Stimulated activated CD4-positive, alpha-beta T cell treated with anti-CD3 and anti-CD28 coated beads, Interleukin-15, amount 100 ng/mL, for 48 hours (primary cell): Measurements from ENCODE around the gene PRMT2.

Experiments used
- DNase-seq, 2 donors: peaks; one replicate each; pipeline ENCODE4 v3.0.0-alpha.2; 2020; ENCODE audit warnings: low read depth in 2 of 2

PRMT2 gene

DNA sequence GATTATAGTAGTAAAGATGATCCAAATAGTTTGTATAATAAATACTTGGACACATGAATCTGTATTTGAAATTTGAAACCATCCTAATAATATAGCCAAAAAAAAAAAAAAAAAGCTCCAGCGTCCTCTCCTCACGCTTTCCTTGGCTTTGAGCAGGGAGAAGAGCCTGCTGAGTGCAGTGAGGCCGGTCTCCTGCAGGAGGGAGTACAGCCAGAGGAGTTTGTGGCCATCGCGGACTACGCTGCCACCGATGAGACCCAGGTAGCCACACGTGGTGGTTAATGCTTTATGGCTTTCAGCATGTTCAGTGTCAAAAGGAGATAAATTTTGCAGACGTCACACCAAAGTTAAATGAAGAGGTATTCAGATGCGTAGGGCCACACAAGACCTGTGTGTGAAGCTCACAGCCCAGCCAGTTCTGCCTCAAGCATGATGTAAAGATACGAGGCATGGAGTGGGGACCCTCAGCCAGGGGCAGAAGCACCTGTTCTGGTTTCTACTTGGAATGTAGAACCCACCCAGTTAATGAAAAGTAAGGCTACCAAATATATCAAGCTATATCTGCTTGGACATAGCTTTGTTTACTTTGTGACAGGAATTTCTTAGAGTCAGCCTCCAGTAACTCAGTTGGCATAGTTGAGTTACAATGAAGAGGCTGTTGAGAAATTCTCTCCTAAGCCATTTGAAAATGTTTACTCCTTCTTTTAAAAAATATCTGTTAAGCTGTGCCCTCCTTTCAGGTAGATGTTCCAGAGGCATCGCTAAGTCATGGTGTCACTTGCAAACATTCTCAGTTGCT, 8.1 kb downstream of the PRMT2 start:
- DNase-seq = no peak

DNA sequence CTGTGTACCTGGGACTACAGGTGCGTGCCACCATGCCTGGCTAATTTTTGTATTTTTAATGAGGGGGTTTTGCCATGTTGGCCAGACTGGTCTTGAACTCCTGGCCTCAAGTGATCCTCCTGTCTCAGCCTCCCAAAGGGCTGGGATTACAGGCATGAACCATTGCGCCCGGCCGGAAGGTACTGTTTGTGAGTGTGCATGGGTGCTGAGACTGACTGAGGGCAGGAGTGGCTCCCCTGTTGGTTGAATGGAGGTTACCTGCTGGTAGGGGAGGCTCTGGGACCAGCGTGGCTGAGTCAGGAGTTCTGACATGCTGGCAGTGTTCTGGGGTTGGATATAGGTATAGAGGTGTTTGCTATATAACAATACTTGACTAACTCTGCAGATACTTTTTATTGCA, 10.4 kb downstream of the PRMT2 start:
- no peak for DNase-seq

DNA sequence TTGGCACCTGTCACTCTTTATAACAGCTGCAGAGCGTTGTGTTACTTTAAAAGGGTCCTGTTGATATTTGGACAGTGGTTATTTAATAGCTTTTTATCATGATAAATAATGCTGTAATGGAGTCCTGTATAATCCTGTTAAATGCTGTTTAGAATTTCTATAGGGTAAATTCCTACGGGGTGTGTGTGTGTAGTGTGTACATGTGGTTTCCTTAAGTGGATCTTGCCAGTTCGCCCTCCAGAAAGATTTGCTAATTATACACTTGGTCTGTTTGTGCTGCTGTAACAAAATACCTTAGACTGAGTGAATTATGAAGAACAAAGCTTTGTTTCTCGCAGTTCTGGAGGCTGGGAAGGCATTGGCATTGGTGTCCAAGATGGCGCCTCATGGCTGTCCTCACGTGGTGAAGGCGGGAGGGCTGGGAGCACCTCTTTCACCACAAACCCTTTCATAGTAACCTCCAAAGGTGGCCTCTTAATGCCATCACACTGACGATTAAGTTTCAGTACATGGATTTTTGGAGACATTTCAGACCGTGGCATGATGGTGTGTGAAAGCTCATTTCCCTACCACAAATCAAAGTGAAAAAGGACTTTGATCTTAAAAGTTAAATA, 11.2 kb downstream of the PRMT2 start:
- no peak for DNase-seq

DNA sequence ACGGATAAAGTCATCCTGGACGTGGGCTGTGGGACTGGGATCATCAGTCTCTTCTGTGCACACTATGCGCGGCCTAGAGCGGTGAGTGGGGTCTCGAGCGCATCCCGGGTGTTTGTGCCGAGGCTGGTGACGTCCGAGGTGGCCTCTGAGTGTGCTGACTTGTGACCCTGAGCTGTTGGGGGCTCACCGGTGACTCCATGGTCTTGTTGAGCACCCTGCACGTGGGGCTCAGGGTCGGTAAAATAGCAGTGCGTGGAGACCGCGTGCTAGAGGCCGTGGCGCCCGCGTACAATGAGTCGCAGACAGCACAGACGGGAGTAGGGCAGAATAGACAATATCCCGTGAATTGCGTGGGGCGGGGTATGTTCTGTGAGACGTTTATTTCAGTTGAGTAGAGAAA, 13.1 kb downstream of the PRMT2 start:
- no peak for DNase-seq

DNA sequence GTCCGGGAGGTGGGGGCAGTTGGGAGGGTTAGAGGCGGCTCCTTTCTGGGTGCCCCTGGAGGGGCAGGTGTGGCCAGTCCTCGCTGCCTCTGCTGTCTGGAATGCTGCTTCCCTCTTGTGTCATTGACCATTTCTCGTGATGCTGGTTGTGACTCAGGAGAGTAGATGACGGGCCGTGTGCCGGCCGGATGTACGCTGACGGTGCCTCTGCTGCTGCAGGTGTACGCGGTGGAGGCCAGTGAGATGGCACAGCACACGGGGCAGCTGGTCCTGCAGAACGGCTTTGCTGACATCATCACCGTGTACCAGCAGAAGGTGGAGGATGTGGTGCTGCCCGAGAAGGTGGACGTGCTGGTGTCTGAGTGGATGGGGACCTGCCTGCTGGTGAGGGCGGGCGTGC, 13.9 kb downstream of the PRMT2 start:
- DNase-seq = no peak

DNA sequence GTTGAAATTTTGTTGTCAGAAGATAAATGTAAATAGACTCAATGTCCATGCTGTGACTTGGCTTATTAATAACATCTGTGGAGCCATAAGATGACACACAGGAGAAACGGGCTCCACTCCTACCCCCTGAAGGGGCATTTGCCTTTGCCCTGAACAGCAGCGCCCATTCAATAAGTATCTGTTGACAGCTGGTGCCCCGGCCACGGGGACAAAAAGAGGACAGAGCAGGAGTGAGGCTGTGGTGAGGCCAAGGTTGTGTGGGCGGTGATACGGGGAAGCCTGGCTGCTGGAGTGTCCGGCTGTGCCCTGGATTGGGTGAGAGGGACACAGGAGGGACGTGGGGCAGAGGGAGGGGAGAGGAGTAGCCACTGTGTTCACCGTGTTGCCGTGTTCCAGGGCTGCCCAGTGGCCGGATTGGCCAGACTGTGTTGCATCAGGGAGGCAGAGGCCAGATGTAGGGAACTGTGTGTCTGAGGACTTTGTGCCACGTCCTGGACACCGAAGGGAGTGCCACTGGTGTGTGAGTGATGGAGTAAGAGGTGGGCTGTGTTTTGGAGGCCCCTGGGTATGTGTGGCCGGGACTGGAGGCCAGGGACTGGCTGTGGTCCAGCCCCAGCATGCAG, 15.1 kb downstream of the PRMT2 start:
- no peak for DNase-seq

DNA sequence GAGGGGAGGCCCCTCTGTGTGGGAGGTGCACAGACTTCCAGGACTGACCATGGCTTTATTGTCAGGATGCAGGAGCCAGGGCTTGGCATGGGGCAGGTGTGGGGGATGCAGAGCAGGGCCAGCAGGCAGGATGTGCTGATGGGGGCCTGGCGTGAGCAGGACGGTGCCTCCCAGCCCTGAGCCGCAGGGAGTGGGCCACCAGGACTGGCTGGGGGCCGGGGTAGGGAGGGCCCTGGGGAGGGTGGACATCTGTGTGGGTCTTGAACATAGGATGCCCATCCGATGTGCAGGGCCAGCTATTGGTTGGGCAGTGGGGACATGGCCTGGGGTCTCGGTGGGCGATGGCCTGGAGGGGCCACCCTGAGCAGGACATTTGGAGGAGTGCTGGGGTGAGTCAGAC, 15.6 kb downstream of the PRMT2 start:
- no peak for DNase-seq

DNA sequence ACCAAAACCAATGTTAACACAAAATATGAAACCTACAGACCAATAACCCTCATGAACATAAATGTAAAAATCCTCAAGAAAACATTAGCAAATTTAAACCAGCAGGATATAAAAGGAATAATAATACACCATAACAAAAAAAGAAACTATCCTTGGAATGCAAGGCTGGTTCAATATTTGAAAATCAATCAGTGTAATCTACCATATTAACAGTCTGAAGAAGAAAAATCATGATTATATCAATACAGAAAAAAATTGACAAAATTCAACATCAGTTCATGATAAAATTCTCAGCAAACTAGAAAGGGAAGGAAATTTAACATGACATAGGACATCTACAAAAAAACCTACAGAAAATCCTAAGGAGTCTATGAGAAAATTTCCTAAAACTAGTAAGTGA, 19.8 kb downstream of the PRMT2 start:
- DNase-seq = no peak

DNA sequence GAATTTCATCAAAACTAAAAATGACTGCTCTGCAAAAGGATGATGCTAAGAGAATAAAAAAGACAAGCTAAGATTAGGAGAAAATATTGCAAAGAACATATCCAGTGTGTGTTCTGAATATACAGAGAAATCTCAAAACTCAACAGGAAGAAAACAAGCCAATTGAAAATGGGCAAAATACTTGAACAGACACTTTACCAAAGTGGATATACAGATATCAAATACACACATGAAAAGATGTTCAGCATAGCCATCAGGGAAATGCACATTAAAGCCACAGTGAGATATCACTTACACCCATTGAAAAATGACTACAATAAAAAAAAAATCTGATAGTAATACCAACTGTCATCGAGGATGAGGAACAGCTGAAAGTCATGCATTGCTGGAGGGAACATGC, 21.3 kb downstream of the PRMT2 start:
- DNase-seq = no peak

DNA sequence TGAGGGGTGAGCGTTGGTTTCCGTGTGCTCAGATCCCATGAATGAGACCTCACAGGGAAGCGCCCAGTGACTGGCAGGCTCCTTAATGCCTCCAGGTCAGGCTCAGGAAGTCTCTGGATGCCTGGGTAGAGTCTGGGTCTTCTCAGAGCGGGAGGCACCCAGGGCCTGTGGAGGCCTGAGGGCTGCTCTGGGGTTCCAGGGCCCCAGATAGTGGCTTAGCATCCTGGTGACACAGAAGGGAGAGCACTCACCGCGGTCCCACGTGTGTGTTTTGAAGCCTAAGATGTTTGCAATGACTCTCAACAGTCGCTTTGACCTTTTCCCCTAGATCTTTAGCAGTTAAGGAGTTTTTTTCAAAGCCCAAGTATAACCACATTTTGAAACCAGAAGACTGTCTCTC, 25.0 kb downstream of the PRMT2 start:
- no peak for DNase-seq

DNA sequence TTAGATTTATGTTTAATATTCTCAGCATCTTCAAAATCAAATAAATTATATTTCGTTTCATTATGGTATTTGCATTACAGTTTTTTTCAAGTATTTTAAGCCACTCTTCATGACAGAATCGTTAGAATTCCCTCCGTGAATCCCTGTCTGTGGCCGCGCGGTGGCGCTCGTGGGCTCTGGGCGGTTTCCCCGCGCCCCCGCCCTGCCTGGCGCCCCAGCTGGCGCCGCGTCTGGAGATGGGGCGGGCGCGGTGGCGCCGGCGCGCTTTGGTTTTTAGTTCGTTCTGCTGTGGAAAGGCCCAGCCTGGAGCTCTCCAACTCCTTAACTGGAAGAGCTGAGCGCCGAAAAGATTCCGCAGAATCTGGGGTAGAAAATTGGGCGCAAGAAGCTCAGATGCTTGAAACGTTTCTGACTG, 25.7 kb downstream of the PRMT2 start:
- peak in 1 of 2 donors; percentile 38 for DNase-seq

DNA sequence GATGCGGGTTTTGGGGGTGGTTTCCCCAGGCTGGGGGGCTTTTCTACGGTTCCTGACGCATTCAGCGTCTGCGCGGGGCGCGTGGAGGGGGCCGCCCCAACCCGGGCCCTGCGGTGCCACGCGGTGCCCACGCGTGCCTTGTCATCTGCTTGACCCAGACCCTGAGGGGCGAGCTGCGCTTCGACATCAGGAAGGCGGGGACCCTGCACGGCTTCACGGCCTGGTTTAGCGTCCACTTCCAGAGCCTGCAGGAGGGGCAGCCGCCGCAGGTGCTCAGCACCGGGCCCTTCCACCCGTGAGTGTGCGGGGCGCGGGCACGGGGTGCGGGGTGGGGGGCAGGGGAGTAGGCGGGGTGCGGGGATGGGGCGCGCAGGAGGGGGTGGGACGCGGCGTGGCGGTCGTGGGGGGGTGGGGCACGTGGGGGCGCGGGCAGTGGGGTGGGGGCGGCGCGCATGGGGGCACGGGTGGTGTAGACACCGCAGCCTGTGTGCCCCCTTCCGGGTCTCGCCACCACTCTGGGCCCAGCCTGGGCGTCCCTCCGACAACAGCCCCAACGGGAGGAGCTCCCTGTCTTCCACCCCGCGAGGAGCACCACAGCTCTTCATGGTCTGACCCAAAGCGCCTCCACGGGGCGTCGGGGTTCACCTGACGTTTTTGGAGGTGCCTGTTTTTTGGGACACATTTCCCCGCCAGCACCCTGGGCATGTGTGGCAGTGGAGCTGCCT, 26.3 kb downstream of the PRMT2 start:
- no peak for DNase-seq

DNA sequence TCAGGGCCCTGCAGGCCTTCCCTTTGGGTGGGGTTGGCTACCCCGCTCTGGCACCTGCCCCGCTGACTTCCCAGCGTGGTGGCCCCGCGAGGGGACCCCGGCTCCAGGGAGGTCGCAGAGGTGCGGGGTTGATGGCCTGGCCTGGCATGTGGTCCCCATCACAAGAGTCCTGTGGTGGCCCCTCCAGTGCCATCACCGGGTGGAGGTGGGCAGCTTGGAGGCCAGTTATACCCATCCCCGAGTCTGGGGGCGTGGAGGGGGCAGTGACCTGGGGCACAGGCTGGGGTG, 26.8 kb downstream of the PRMT2 start:
- no peak for DNase-seq

DNA sequence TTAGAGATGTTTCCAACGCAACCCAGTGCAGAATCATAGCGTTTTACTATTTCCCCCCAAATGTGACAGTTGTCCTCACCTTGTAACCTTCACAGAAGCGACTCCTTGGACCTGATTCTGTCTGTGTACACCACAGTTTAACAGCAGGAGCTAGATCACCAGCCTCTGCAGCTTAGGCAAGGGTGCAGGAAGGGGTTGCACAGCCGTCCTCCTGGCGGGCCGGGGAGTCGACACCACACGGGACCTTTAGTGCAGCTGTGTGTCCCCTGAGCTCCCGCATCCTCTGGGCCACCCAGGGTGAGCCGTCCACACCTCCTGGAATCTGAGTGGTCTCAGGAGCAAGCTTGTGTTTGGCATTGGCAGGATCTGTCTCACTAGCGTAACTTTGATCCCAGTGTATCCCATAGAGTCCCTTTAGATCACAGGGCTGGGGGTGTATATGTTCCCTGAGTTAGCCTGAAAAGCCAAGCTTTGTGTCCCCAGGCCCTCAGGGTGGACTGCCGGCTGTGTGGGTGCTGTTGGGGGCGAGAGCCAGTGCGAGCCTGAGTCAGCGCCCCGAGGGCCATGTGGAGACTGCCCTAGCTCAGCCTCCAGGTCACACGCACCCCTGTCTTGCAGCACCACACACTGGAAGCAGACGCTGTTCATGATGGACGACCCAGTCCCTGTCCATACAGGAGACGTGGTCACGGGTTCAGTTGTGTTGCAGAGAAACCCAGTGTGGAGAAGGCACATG, 27.5 kb downstream of the PRMT2 start:
- DNase-seq = no peak

DNA sequence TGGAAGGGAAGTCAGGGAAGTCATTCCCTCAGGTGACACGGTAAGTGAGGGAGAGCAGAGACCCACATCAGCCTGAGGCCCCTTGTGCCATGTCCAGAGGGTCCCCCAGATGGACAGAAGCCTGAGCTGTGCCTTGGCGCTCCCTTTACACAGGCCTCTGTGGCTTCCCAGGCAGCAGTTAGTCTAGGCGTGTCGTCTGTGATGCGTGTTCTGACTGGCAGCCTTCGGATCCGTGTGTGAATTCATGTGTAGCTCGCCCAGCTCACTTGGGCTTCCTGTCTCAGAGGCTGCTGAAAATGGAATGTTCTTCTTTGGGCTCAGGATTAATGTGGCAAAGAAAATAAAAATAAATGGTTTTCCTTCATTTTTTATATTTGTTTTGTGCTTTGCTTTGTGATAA, 28.3 kb downstream of the PRMT2 start:
- DNase-seq = no peak

DNA sequence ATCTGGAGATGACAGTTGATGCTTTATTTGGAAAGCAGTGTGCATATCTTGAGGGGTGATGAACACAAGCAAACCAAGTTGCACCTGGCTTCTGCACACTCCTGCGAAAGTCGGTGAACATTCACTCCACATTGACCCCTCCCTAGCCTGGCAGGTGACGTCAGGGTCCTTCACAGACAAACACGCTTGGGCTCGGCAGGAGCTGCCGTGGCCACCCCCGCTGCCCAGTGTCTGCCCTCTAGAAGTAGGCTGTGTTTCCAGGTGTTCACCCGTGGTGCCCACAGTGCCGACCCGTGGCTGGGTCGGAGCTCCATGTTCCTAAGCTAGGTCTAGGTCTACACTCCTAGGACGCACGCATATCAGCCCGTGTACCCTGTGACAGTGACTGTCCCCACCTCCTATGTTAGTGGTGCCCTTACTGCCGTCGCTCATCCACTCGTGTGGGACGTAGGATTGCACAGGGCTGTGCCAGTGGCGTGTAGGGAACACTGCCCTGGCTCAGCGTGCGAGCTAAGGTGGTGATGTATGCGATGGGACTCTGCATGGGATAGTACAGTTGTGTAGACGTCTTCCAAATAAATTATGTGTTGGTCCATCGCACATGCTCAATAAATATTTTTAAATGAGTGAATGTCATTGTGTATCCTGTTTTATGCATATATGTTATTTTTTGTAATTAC, 29.0 kb downstream of the PRMT2 start:
- no peak for DNase-seq

DNA sequence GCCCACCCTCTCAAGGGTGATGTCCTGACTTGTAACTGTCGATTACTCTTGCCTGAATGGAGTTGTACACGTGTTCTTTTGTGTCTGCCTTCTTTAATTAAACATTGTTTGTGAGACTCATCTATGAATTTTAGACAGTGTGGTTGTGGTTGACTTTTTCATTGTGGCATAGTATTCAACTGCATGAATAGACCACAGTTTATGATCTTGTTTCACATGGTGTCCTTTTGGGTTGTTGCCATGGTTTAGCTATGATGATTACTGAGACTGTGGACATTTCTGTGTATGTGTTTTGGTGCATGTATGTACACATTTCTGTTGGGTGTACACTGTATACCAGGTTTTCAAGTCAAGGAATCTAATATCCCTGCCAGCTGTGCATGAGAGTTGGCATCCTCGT, 30.1 kb downstream of the PRMT2 start:
- DNase-seq = no peak

DNA sequence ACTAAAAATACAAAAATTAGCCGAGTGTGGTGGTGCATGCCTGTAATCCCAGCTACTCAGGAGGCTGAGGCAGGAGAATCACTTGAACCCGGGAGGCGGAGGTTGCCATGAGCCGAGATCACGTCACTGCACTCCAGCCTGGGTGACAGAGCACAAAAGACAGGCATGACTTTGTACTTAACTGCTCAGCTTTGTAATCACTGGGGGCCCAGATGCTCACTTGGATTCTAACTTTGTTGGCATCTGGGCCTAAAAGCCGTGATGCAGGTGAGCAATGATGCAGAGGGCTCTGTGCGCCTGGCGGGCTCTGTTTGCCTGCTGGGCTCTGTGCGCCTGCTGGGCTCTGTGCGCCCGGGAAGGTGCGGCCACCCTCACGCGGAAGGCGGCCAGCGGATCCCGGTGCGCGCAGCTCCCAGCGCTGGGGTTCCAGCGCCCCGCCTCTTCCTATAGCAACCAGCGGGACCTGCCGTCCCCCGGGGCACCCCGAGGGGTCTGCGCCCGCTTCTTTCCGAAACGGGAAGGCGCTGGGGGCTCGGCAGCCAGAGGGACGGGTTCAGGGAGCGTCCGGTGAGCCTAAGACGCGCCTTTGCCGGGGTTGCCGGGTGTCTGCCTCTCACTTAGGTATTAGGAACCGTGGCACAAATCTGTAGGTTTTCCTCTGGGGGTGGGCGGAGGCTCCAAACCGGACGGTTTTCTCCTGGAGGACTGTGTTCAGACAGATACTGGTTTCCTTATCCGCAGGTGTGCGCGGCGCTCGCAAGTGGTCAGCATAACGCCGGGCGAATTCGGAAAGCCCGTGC, 31.7 kb downstream of the PRMT2 start:
- no peak for DNase-seq

DNA sequence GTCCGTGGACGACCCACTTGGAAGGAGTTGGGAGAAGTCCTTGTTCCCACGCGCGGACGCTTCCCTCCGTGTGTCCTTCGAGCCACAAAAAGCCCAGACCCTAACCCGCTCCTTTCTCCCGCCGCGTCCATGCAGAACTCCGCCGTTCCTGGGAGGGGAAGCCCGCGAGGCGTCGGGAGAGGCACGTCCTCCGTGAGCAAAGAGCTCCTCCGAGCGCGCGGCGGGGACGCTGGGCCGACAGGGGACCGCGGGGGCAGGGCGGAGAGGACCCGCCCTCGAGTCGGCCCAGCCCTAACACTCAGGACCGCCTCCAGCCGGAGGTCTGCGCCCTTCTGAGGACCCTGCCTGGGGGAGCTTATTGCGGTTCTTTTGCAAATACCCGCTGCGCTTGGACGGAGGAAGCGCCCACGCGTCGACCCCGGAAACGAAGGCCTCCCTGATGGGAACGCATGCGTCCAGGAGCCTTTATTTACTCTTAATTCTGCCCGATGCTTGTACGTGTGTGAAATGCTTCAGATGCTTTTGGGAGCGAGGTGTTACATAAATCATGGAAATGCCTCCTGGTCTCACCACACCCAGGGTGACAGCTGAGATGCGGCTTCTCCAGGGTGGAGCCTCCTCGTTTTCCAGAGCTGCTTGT, 32.4 kb downstream of the PRMT2 start:
- no peak for DNase-seq

DNA sequence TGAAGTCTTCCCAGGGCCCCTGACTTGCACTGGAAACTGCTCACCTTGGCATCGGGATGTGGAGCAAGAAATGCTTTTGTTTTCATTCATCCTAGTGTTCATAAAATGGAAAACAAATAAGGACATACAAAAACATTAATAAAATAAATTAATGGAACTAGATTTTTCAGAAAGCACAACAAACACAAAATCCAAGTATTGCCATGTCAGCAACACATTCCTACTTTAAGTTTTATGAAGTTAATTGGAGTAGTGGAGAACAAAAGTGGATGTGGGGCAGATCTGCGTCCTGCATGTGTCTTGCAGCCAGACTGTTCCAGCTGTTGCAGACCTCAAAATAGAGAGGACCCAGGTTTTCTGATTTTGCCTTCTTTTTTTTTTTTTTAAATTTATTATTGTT, 32.9 kb downstream of the PRMT2 start:
- no peak for DNase-seq
